Measurements from ENCODE around the gene ZNF202.

- TF ChIP-seq, protein P1, sequence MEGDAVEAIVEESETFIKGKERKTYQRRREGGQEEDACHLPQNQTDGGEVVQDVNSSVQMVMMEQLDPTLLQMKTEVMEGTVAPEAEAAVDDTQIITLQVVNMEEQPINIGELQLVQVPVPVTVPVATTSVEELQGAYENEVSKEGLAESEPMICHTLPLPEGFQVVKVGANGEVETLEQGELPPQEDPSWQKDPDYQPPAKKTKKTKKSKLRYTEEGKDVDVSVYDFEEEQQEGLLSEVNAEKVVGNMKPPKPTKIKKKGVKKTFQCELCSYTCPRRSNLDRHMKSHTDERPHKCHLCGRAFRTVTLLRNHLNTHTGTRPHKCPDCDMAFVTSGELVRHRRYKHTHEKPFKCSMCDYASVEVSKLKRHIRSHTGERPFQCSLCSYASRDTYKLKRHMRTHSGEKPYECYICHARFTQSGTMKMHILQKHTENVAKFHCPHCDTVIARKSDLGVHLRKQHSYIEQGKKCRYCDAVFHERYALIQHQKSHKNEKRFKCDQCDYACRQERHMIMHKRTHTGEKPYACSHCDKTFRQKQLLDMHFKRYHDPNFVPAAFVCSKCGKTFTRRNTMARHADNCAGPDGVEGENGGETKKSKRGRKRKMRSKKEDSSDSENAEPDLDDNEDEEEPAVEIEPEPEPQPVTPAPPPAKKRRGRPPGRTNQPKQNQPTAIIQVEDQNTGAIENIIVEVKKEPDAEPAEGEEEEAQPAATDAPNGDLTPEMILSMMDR (conservative IDR thresholded peaks at IDR 0.05), result no peak
- TF ChIP-seq EZH2 (IDR thresholded peaks at IDR 0.05; ENCODE audit: low read depth), result no peak
Observed at GRCh38 chr11:123718469-123718868, 23.0 kb downstream of the ZNF202 start.
